Heart left ventricle (tissue), 13 donors: ENCODE results near the gene WDR5.

Source experiments
- CTCF ChIP-seq, 12 donors: fragments of 200-600 bp; sonication (generic) in 4 of 12; IDR thresholded peaks; one replicate each; pipeline versions ENCODE4 v1.5.0 to v1.8.0; 2018 to 2022; ENCODE audit warnings: antibody characterized with exemption in 12 of 12, mild to moderate bottlenecking in 5 of 12
- POLR2A ChIP-seq, 2 donors: fragments of 450-650 bp; IDR thresholded peaks; one replicate each; pipeline ENCODE4 v1.6.1; 2017; ENCODE audit warnings: antibody characterized with exemption in 2 of 2, mild to moderate bottlenecking in 2 of 2, moderate library complexity in 2 of 2
- donor health status: ischemic (EF 13 %, LVEDD 7.1; RV severe dilation, severe dysfunction).
- donor health status: DM: no; HTN: yes; CAD: no.
- donor health status: DM: no; HTN: no; CAD: no.
- donor health status: ischemic (EF 25% LVEDD 6.9; RV normal size, moderate dysfunction).
- donor health status: ischemic (EF 25% LVEDD 5.7; RV mildly dilated, moderate dysfunction).
- donor health status: ischemic (EF 35%, LVEDD 5.7; RV mildly dilated, moderate dysfunction).
- donor health status: nonischemic (EF 11% LVEDD 7.7; RV severe dilation, severe dysfunction).
- donor health status: DM: yes; HTN: yes; CAD: no.
- donor health status: PGD.
- donor health status: ischemic (EF 29% LVEDD 5.4; RV normal size, mild dysfunction).
- donor health status: nonischemic (EF 23%, LVEDD 6.1; RV moderate dilation, normal function).

GRCh38 chr9:134103391-134103998 lies 32.4 kb upstream of the WDR5 start:
- TF ChIP-seq CTCF (IDR thresholded peaks at IDR 0.05) = no peak
- no peak for TF ChIP-seq POLR2A (IDR thresholded peaks at IDR 0.05)
